CD14-positive monocyte (primary cell): ENCODE data around the gene ATP5F1D. TPM values are rescaled to one million over a fixed set of nuclear protein-coding genes. Genes with fewer than 3 reads are reported as not detected.

Source experiments
- DNase-seq, 3 donors: peaks; one replicate each; pipeline ENCODE4 v3.0.0-alpha.2; 2011 to 2022
- H2AFZ ChIP-seq: 2 replicates; pipeline ENCODE4 v1.6.0; 2012; ENCODE audit warnings: mild to moderate bottlenecking, low read depth, low read length, inconsistent platforms; ENCODE audit not compliant: insufficient read depth, poor library complexity, severe bottlenecking
- H3K27ac ChIP-seq, 2 donors: 1 replicate in 1 of 2; 2 replicates in 1 of 2; pipeline ENCODE4 v1.5.1; 2012 to 2013; ENCODE audit warnings: low read length in 2 of 2, control low read depth in 1 of 2, inconsistent platforms in 1 of 2, low read depth in 1 of 2, mild to moderate bottlenecking in 1 of 2
- H3K27me3 ChIP-seq, 2 donors: one replicate each; pipeline versions ENCODE4 v1.6.0 to v1.6.1; 2011 to 2013; ENCODE audit warnings: low read length in 2 of 2; ENCODE audit not compliant: control insufficient read depth in 2 of 2, insufficient read depth in 2 of 2
- H3K36me3 ChIP-seq, 2 donors: replicated peaks in 1 of 2; 1 replicate in 1 of 2; 2 replicates in 1 of 2; pipeline versions ENCODE4 v1.5.1 to v1.6.1; 2012 to 2013; ENCODE audit warnings: low read length in 2 of 2, control low read depth in 1 of 2, inconsistent platforms in 1 of 2, mild to moderate bottlenecking in 1 of 2; ENCODE audit not compliant: insufficient read depth in 2 of 2, control insufficient read depth in 1 of 2
- H3K4me1 ChIP-seq, 2 donors: 1 replicate in 1 of 2; 2 replicates in 1 of 2; pipeline versions ENCODE4 v1.5.1 to v1.6.1; 2012 to 2013; ENCODE audit warnings: low read length in 2 of 2, control low read depth in 1 of 2, inconsistent platforms in 1 of 2, mild to moderate bottlenecking in 1 of 2, moderate library complexity in 1 of 2; ENCODE audit not compliant: insufficient read depth in 2 of 2, control insufficient read depth in 1 of 2
- H3K4me2 ChIP-seq: replicated peaks from 2 replicates; pipeline ENCODE3; 2012; ENCODE audit warnings: low read length, moderate library complexity, mild to moderate bottlenecking; ENCODE audit not compliant: poor library complexity, severe bottlenecking; ENCODE audit errors: extremely low read depth
- H3K4me3 ChIP-seq, 3 experiments: fragments of 200-600 bp in 1 of 3; sonication (generic) in 1 of 3; replicated peaks in 1 of 3; 1 replicate in 2 of 3; 2 replicates in 1 of 3; pipeline ENCODE4 v1.5.1; 2011 to 2013; ENCODE audit warnings: low read length in 3 of 3, mild to moderate bottlenecking in 3 of 3, control low read depth in 2 of 3, low read depth in 2 of 3, inconsistent platforms in 1 of 3, moderate library complexity in 1 of 3
- H3K79me2 ChIP-seq: 2 replicates; pipeline ENCODE4 v1.6.0; 2012; ENCODE audit warnings: mild to moderate bottlenecking, control low read depth, inconsistent platforms, low read length, moderate library complexity; ENCODE audit not compliant: insufficient read depth
- H3K9ac ChIP-seq: 2 replicates; pipeline ENCODE4 v1.6.0; 2017; ENCODE audit warnings: low read length, mild to moderate bottlenecking; ENCODE audit not compliant: insufficient read depth, poor library complexity, severe bottlenecking
- H3K9me3 ChIP-seq, 2 donors: replicated peaks in 1 of 2; 1 replicate in 1 of 2; 2 replicates in 1 of 2; pipeline versions ENCODE4 v1.5.1 to v1.6.1; 2012 to 2013; ENCODE audit warnings: low read length in 2 of 2, control low read depth in 1 of 2; ENCODE audit not compliant: control insufficient read depth in 1 of 2, insufficient read depth in 1 of 2
- H4K20me1 ChIP-seq: 2 replicates; pipeline ENCODE4 v1.6.0; 2012; ENCODE audit warnings: mild to moderate bottlenecking, low read length, control low read depth, moderate library complexity; ENCODE audit not compliant: insufficient read depth
- H3K27ac Mint-ChIP-seq, 7 donors: one replicate each; pipeline ENCODE4 v1.8.0; 2020; ENCODE audit warnings: mild to moderate bottlenecking in 7 of 7, mixed read lengths in 7 of 7, moderate library complexity in 6 of 7, inconsistent platforms in 2 of 7
- H3K27me3 Mint-ChIP-seq, 3 donors: one replicate each; pipeline ENCODE4 v1.8.0; 2021 to 2022; ENCODE audit warnings: low read depth in 3 of 3, mild to moderate bottlenecking in 3 of 3, mixed read lengths in 3 of 3, moderate library complexity in 3 of 3, inconsistent platforms in 1 of 3
- H3K36me3 Mint-ChIP-seq, 2 donors: one replicate each; pipeline ENCODE4 v1.8.0; 2020; ENCODE audit warnings: mixed read lengths in 2 of 2, inconsistent platforms in 1 of 2, mild to moderate bottlenecking in 1 of 2
- H3K4me1 Mint-ChIP-seq: one replicate; pipeline ENCODE4 v1.8.0; 2020; ENCODE audit warnings: mild to moderate bottlenecking, mixed read lengths
- H3K4me3 Mint-ChIP-seq, 2 donors: one replicate each; pipeline ENCODE4 v1.8.0; 2020; ENCODE audit warnings: mild to moderate bottlenecking in 2 of 2, mixed read lengths in 2 of 2, moderate library complexity in 1 of 2
- H3K9me3 Mint-ChIP-seq, 7 donors: one replicate each; pipeline ENCODE4 v1.8.0; 2020 to 2022; ENCODE audit warnings: mixed read lengths in 7 of 7, mild to moderate bottlenecking in 6 of 7, moderate library complexity in 6 of 7, inconsistent platforms in 2 of 7
- CTCF ChIP-seq: fragments of 200-600 bp; IDR thresholded peaks from one replicate; pipeline ENCODE4 v1.8.0; 2022; ENCODE audit warnings: antibody characterized with exemption, mild to moderate bottlenecking
- WGBS: methylation state at CpG from one replicate; pipeline ENCODE4 v1.1.5; 2013; ENCODE audit warnings: missing lambda C conversion rate; ENCODE audit not compliant: insufficient coverage; 5-methylcytosine and 5-hydroxymethylcytosine counted together
- intact Hi-C, 2 donors: fragments of 100-400 bp; cut with micrococcal nuclease; formaldehyde crosslinking; loops; one replicate each; pipeline versions ENCODE4 v1.15.0 to v1.15.1; 2023
- polyA plus RNA-seq, 3 donors: library from polyadenylated mRNA; depleted of rRNA in 1 of 3; unstranded in 2 of 3; stranded (reverse) in 1 of 3; fragments of 300-500 nt in 2 of 3; fragments of >200 nt in 1 of 3; fragmentation: Illumina TruSeq in 2 of 3; gene quantifications; 1 replicate in 2 of 3; 2 replicates in 1 of 3; pipeline ENCODE4 v1.2.3, GENCODE V29; 2012 to 2021

Gene ATP5F1D
- polyA plus RNA-seq, 3 donors: 122 to 160 (median 143) TPM

- intact Hi-C loops: loop anchor here in 1 of 2 donors (10.0 kb wide), 3 partner anchors 145 to 385 kb away; partner anchors contain the start of genes ARID3A and GPX4
- Histone ChIP-seq H3K27ac (peak overlapping the region; percentile 53 to 92), H3K79me2 (peaks cover 55% of the 10 kb centered on the region), H3K27me3 (no peaks in the 10 kb centered on the region), H3K9ac (peak overlapping the region; percentile 93), H2AFZ (no peak overlapping the region), H3K36me3 (peaks cover 19 to 27% of the 10 kb centered on the region in 2 donors), H3K4me1 (peaks cover 36 to 46% of the 10 kb centered on the region in 2 donors), H4K20me1 (peaks cover 55% of the 10 kb centered on the region), H3K4me3 (peak overlapping the region; percentile 77 to 99 (median 83)), H3K9me3 (no peaks in the 10 kb centered on the region), H3K4me2 (peak overlapping the region; percentile 96)
- WGBS: under 1% methylated on average over 67 of the region's 67 CpGs
- Mint-ChIP-seq H3K36me3 (peaks cover 16 to 24% of the 10 kb centered on the region in 2 donors), H3K27me3 (peaks cover 0 to 4% (median 0%) of the 10 kb centered on the region in 3 donors), H3K27ac (peak overlapping the region in 6 of 7 donors; percentile 46 to 87 (median 75)), H3K9me3 (peaks cover 0 to 2% (median 0%) of the 10 kb centered on the region in 7 donors), H3K4me1 (peaks cover 25% of the 10 kb centered on the region), H3K4me3 (peak overlapping the region; percentile 84)
- no peak for TF ChIP-seq CTCF
- DNase-seq: no peak
These were observed 8.5 kb downstream of the ATP5F1D start for GRCh38 chr19:1249990-1250436.

- Histone ChIP-seq H3K36me3 (peaks cover 25 to 34% of the 10 kb centered on the region in 2 donors), H4K20me1 (peaks cover 56% of the 10 kb centered on the region), H3K4me2 (peak overlapping the region; percentile 96), H3K4me1 (peaks cover 38 to 46% of the 10 kb centered on the region in 2 donors), H3K79me2 (peaks cover 56% of the 10 kb centered on the region), H3K27me3 (no peaks in the 10 kb centered on the region), H3K9me3 (no peaks in the 10 kb centered on the region), H2AFZ (no peak overlapping the region), H3K27ac (peak overlapping the region; percentile 92 to 94), H3K4me3 (peak overlapping the region; percentile 77 to 99 (median 89)), H3K9ac (peak overlapping the region; percentile 93)
- peak overlapping the region; percentile 93 to 98 (median 96) for H3K27ac Mint-ChIP-seq
- H3K4me3 Mint-ChIP-seq: peak overlapping the region; percentile 95 to 97
- no peak for TF ChIP-seq CTCF
- intact Hi-C loops: no loop called here
- peaks cover 0 to 2% (median 0%) of the 10 kb centered on the region in 7 donors for H3K9me3 Mint-ChIP-seq
- H3K4me1 Mint-ChIP-seq: peaks cover 25% of the 10 kb centered on the region
- no peak for DNase-seq
- peaks cover 0 to 4% (median 0%) of the 10 kb centered on the region in 3 donors for H3K27me3 Mint-ChIP-seq
- peaks cover 22 to 31% of the 10 kb centered on the region in 2 donors for H3K36me3 Mint-ChIP-seq
- WGBS: under 1% methylated on average over 68 of the region's 90 CpGs
These were observed 9.1 kb downstream of the ATP5F1D start for GRCh38 chr19:1250437-1251260.
